GM18907 (cell line): ENCODE results near the gene NAPA.
A peak's percentile ranks its signal among the peaks of the same experiment; 100 is the strongest.
"Not testable (repeated sequence)": the region's sequence is repeated elsewhere in the genome, so short reads cannot be mapped to it uniquely, and the experiment has no call there.

Source experiments
- ATAC-seq: cut with Tn5 transposase; IDR thresholded peaks from one replicate; pipeline ENCODE4 v1.9.1; 2021; ENCODE audit warnings: mild to moderate bottlenecking, moderate library complexity; ENCODE audit not compliant: unreplicated experiment

Gene NAPA

GRCh38 chr19:47487551-47488515 is 27.0 kb downstream of the NAPA start:
- ATAC-seq, result no peak

GRCh38 chr19:47486900-47487299 is 28.0 kb downstream of the NAPA start:
- no peak for ATAC-seq

- not testable (repeated sequence) for ATAC-seq
Observed at GRCh38 chr19:47486220-47486619, 28.6 kb downstream of the NAPA start.

- ATAC-seq, result no peak
Observed at GRCh38 chr19:47485210-47485609, 29.7 kb downstream of the NAPA start.

- peak; percentile 65 for ATAC-seq
Observed at GRCh38 chr19:47483800-47484690, 30.8 kb downstream of the NAPA start, which contains the start of gene KPTN. TSS of gene KPTN (minus strand) at chr19:47484219. CDS start at chr19:47484160, 59 bp downstream.

- ATAC-seq, result no peak
Observed at GRCh38 chr19:47483200-47483599, 31.7 kb downstream of the NAPA start.

- ATAC-seq, result no peak
Observed at GRCh38 chr19:47481460-47482052, 33.3 kb downstream of the NAPA start.

- no peak for ATAC-seq
Observed at GRCh38 chr19:47480658-47481057, 34.2 kb downstream of the NAPA start.

GRCh38 chr19:47479701-47480503 is 35.0 kb downstream of the NAPA start:
- ATAC-seq, result no peak

- no peak for ATAC-seq
Observed at GRCh38 chr19:47476438-47476972, 38.4 kb downstream of the NAPA start.

GRCh38 chr19:47475465-47475864 is 39.4 kb downstream of the NAPA start:
- ATAC-seq, result no peak

GRCh38 chr19:47473336-47473735 is 41.5 kb downstream of the NAPA start:
- no peak for ATAC-seq

- no peak for ATAC-seq
Observed at GRCh38 chr19:47471733-47472457, 43.0 kb downstream of the NAPA start, which contains the start of gene SLC8A2. TSS of gene SLC8A2 (minus strand) at chr19:47471893. CDS start at chr19:47466403, 5,490 bp downstream.

- ATAC-seq, result no peak
Observed at GRCh38 chr19:47471381-47471732, 43.5 kb downstream of the NAPA start.

- no peak for ATAC-seq
Observed at GRCh38 chr19:47470447-47471195, 44.2 kb downstream of the NAPA start.

- ATAC-seq, result no peak
Observed at GRCh38 chr19:47469719-47470118, 45.1 kb downstream of the NAPA start.

- no peak for ATAC-seq
Observed at GRCh38 chr19:47469363-47469700, 45.5 kb downstream of the NAPA start.

- ATAC-seq, result no peak
Observed at GRCh38 chr19:47467914-47468313, 46.9 kb downstream of the NAPA start.

GRCh38 chr19:47465957-47466356 is 48.9 kb downstream of the NAPA start:
- no peak for ATAC-seq
